ENCODE measurements around the gene FOLR1.

The FOLR1 gene

DNA sequence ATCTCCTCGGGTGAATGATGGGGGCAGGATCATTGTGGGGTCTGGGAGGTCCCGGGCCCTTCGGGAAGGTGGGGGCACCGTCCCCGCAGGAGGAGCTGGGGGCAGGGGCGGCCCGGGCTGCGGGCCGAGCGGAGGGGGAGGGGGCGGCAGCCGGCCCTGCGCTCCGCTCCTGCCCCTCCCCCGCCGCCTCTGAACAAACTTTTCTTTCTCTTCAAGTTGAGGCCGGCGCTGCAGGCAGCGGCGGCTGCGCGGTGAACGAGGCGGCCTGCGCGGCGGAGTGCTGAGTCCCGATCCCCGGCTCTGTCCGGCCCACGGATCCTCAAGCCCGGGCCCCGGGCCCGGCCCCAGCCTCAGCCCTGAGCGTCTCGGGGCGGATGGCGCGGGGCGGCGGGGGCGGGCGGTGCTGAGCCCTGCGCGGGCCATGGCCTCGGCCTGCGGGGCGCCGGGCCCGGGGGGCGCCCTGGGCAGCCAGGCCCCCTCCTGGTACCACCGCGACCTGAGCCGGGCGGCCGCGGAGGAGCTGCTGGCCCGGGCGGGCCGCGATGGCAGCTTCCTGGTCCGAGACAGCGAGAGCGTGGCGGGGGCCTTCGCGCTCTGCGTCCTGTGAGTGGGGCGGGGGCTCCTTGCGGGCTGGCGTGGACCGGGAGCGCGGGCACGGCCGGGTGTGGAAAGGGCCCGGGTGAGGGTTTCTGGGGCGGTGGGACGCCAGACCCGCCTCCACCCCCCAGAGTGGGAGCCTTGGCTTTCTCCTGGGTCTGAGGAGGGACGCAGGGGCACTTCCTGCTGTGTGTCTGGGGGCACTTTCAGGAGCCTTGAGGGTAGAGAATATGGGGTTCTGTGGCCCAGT is 32.8 kb downstream of the FOLR1 start, which contains the start of gene INPPL1:
Gene INPPL1, plus strand, starts transcription at position 204 of the 847 bp plus-strand sequence. Its CDS starts 218 bp downstream, at position 422.
- no peak for DNase-seq

DNA sequence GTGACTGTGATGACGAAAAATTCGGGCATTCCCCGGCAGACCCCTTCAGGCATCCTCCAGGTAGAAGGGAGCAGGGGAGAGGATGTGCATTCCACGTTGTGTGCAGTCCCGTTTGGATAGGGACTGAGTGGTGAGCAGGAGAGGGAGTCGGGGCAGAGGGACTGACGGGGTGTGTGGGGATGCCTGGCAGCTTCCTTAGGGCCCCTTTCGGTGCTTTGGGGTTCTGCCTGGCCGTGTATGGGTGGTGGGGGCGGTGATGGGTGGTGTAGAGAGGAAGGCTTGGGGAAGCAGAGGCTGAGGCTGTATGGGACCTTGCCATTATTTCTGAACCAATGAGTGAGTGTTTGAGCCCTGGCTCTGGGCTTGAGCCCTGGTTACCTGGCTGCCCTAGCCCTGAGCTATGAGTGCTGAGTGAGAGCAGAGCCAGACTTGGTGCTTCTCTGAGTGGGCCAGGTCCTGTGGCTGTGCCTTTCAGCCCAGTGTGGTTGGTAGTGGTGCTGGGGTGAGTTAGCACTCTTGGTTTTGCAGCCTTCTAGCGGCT is 33.5 kb downstream of the FOLR1 start:
- no peak for DNase-seq

DNA sequence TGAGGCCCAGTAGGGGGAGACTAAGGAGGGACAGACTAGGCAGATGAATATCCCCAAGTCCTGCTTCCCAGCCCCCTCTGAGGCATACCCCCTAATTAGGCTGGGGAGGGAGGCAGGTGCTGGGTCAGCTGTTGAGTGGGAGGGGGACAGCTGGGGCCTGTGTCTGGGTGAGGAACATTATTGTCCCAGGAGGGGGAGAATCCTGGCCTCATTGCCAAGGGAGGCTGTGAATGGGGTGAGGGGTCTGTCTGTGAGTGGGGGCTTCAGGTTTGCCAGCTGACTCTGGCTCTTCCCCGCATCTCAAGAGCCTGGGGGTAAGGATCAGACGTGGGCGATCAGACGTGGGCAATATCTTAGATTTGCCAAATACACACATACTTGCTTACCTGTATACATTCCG is 34.8 kb downstream of the FOLR1 start:
- no peak for DNase-seq

DNA sequence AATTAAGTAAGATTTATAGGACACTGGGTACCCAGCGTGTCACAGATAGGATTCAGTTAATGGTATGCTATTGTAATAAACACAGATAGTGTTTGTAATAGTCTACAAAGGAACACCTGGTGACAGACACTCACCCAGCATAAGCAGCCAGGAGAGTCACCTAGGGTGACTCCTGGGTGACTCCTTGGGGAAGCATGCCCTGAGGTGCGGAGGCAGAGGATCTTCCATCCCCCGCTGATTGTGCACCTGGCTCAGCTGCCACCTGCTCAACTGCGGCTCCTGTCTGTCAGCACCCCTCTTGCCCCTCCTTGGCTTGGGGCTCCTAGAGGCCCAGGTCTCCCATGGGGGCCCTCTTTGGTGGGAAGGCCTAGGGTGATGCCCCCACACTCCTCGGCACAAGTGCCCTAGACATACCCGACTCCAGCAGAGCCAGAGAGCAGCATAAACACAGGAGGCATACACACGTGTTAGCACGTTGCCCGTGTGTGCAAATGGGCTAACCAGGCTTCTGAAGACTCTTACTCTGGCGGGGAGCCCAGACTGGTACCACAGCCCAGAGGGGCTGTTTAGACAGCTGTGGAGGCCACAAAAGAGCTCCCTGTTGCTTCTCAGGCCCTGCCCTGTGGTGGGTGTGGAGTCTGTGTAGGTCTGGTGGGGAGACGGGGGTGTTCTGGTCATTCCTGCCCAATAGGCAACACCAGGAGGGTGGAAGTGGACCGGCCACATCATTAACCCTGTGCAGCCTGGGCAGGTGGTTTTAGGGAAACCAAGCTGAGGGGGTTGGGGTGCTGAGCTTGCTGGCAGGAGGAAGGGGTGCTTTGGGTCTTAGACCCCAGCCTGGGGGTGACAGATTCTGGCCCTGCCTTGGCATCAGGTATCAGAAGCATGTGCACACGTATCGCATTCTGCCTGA is 35.6 kb downstream of the FOLR1 start:
- DNase-seq: no peak

DNA sequence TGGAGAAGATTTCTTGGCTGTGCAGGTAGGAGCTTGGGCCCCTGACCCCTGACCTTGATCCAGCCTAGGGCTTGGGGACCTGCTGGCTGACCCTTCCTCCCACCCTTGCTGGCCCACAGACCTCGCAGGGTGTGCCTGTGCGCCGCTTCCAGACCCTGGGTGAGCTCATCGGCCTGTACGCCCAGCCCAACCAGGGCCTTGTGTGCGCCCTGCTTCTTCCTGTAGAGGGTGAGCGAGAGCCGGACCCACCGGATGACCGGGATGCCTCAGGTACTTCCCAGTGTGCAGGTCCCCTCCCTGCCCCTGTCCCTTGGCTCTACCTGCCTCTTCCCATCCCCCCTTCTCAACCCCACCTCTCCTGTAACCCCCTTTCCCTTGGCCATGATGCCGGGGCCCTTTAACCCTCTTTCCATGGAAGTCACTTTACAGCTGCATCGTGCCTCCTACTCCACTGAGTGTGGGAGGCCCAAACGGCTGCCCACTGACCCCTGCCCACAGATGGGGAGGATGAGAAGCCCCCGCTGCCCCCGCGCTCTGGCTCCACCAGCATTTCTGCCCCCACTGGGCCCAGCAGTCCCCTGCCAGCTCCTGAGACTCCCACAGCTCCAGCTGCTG is 36.4 kb downstream of the FOLR1 start:
- DNase-seq: no peak

DNA sequence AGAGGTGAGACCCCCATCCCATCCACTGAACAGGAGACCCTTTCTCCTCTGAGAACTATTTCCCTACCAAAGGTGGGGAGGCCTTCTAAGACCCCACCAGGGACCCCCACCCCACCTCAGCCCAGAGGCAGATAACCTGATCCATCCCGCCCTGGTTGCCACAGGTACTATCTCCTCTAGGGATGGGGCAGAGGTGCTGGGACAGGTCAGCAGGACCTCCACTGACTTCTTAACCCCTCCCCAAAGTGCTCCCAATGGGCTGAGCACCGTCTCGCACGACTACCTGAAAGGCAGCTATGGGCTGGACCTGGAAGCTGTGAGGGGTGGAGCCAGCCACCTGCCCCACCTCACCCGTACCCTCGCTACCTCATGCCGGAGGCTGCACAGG is 36.9 kb downstream of the FOLR1 start:
- no peak for DNase-seq

DNA sequence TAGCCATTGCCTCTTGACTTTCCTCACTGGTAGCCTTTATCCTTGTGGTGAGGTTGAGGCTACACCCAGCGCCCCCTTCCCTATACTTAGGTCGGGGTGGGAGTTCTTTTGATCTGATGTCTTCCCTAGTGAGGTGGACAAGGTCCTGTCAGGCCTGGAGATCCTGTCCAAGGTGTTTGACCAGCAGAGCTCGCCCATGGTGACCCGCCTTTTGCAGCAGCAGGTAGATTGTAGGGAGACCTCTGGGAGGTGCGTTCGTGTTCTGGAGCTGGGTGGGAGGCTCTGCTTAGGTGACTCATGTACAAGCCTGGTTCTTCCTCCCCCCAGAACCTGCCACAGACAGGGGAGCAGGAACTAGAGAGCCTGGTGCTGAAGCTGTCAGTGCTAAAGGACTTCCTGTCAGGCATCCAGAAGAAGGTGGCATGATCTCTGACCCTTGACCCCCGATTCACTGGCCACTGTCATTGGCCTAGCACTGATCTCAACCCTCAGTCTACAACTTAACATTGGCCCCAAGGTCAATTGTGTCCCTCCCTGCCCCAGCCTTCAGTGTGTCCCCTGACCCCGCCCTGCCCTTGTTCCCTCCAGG is 37.5 kb downstream of the FOLR1 start:
- no peak for DNase-seq

DNA sequence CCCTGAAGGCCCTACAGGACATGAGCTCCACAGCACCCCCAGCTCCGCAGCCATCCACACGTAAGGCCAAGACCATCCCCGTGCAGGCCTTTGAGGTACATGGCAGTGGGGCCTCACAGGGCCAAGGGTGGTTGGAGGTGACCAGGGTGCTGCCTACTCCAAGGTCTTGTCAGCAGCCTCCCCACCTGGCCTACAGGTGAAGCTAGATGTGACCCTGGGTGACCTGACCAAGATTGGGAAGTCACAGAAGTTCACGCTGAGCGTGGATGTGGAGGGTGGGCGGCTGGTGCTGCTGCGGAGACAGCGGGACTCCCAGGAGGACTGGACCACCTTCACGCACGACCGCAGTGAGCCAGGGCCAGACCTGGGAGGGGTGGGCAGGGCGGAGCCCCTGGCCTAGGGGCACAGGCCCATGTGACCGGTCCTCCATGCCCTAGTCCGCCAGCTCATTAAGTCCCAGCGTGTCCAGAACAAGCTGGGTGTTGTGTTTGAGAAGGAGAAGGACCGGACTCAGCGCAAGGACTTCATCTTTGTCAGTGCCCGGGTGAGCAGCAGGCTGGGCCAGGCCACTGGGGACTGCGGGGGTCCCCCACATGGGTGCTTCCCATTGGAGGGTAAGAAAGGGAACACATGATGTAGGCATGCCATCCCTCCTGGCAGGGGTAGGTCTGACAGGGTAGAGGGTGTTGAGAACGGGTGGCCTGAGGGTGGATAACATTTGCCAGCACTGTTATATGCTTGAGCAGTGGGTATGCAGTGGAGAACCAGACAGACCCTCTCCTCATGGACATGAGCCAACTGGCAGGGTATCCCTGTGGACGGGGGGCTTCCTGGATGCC is 38.2 kb downstream of the FOLR1 start:
- no peak for DNase-seq

DNA sequence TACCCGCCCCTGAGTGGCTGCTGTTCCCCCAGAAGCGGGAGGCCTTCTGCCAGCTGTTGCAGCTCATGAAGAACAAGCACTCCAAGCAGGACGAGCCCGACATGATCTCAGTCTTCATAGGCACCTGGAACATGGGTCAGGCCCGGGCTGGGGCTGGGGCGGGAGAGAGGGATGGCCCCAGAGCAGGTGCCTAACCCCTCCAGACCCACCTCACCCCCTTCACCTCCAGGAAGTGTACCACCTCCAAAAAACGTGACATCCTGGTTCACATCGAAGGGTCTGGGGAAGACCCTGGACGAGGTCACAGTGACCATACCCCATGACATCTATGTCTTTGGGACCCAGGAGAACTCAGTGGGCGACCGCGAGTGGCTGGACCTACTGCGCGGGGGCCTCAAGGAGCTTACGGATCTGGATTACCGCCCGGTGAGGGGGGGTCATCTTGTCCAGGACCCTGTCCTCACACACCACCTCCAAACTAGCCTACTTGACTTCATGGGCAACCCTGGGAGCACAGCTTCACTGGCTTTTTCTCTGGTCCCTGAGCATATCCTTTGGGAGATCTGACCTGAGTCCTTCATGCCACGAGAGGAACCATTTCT is 38.9 kb downstream of the FOLR1 start:
- no peak for DNase-seq

DNA sequence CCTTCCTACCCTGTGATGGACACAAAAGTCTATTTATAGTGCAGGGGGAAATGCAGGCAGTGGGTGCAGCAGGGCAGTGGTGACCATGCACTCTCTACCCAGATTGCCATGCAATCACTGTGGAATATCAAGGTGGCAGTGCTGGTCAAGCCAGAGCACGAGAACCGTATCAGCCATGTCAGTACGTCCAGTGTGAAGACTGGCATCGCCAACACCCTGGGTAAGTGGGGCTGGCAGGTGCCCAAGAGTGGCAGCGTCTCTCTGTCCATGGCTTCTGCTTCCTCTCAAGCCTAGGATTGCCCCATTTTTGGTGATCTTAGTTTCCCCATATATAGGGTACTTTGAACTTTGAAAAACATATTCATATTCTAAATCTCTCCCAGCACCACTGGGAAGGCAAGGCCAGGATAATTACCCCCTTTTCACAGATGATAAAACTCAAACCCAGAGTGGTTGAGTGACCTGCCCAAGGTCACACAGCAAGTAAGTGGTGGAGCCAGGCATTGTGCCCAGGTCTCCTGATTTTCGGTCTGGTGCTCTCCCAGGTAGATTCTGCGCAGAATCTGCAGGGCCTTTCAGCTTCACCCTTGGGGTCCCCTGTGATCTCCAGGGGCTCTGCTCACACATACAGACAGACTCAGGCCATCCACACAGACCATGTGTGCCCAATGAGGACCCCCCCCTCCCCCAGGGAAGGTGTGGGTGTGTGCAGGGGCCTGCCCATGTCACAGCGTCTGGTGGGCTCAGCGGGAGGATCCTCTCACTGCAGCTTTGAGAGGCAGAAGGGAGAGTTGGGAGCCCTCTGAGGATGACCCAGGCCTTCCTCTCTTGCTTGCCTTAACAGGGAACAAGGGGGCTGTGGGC is 39.7 kb downstream of the FOLR1 start:
- no peak for DNase-seq

DNA sequence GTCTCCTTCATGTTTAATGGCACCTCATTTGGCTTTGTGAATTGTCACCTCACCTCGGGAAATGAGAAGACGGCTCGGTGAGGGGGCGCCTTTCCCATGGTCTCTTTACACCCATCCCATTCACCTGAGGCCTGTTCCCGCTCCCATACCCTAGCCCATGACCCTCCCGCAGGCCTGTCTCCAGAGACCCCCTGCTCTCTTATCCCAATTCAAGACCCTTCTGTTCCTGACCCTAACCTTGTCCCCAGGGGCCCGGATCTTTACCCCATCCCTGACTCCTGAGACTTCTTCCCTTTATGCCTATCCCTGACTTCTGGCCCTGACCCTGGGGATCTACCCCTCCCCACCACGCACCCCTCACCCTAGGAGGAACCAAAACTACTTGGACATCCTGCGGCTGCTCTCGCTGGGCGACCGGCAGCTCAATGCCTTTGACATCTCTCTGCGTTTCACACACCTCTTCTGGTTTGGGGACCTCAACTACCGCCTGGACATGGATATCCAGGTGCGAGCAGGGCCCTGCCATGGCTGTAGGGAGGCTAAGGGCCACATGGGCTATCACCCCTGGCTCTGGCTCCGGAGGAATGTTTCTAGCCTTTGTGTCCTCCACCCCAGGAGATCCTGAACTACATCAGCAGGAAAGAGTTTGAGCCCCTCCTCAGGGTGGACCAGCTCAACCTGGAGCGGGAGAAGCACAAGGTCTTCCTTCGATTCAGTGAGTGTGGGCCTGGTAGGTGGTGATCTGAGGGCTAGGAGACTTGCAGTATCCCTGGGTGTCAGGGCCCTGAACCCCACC is 40.5 kb downstream of the FOLR1 start:
- DNase-seq: no peak

DNA sequence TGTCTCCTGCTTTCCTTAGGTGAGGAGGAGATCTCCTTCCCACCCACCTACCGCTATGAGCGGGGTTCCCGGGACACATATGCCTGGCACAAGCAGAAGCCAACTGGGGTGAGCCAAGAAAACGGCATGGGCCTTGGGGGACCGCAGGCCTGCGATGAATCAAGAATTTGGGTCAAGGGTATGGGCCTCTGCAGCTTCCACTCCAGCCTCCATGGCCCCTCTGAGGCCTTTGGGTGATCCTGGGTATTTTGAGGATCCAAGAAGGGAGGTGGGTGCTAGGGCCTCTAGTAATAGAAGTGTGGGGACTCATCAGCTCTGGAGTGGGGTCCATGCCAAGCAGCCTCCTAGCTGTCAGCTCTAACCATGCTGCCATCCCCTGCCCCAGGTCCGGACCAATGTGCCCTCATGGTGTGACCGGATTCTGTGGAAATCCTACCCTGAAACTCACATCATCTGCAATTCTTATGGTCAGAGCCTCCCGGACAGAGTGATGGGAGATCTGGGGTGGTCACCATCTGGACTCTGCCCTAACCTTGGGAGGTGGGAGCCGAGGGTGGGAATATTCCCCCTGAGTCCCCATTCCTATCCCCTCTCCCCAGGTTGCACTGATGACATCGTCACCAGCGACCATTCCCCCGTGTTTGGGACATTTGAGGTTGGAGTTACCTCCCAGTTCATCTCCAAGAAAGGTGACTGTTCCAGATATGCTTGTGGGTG is 41.3 kb downstream of the FOLR1 start:
- DNase-seq: no peak

DNA sequence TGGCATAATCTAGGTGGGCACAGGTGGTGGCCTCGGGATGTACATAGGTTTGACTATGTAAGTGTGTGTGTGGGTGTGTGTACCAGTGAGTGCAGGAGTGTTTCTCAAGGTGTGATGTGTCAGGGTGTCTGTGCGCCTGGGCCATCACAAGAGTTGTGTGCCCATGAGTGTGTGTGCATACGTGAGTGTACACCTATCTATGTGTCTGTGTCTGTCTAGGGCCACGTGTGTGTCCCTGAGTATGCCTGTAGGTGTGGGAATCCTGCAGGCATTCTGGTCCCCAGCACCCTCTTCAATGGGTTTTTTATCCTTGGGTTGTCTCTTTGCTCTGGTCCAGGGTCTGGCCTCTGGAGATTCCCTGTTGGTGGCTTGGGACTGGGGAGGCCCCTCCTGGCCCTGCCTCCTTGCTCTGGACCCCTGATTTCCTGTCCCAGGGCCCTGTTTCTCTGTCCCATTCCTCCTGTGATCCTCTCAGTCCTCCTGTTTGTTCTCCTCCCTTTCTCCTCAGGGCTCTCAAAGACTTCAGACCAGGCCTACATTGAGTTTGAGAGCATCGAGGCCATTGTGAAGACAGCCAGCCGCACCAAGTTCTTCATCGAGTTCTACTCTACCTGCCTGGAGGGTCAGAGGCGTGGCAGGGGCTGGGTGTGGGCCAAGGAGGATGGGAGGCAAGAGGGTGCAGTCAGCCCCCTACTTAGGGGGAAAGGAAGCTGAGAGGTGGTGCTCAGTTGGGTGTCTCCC is 42.0 kb downstream of the FOLR1 start:
- no peak for DNase-seq

DNA sequence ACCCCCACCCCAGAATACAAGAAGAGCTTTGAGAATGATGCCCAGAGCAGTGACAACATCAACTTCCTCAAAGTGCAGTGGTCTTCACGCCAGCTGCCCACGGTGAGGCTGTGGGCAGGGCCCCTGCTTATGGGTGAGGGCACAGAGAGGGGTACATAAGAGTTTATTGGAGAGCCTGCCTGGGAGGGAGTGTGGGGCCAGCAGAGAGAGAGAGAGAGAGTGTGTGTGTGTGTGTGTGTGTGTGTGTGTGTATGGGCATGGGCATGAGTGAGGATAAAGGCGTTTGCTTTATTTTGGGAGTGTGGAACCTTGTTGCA is 42.5 kb downstream of the FOLR1 start:
- DNase-seq: no peak

DNA sequence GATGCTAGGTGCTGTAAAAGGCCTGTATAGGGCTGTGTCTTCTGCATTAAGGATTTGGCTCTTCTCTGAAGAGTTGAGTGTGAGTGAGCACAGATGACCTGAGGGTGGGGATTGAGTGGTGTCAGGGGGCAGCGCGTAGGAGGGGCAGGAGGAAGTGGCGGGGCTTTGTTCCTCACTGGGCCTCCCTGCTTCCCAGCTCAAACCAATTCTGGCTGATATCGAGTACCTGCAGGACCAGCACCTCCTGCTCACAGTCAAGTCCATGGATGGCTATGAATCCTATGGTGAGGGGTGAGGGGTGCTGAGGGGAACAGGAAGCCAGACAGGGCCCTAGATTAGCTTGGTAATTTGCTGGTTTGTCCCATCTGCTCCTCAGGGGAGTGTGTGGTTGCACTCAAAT is 43.0 kb downstream of the FOLR1 start:
- DNase-seq: no peak

DNA sequence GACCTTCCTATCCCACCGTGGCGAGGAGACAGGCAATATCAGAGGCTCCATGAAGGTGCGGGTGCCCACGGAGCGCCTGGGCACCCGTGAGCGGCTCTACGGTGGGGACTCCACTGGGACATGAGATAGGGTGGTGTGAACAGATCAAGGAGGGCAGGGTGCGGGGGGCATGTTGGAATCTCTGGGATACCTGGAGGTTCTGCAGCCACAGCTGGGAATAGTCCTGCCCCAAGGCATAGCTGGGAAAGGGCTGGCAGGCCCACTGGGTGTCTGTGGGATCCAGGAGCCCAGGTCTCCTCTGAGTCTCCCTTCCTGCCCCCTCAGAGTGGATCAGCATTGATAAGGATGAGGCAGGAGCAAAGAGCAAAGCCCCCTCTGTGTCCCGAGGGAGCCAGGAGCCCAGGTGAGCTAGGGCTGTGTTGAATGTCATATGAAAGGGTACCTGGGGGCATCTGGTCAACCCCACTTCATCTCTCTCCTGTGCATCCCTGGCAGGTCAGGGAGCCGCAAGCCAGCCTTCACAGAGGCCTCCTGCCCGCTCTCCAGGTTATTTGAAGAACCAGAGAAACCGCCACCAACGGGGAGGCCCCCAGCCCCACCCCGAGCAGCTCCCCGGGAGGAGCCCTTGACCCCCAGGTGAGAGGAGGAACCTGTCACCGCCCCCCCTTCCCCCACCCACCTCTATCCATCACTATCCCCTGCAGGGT is 43.6 kb downstream of the FOLR1 start:
- no peak for DNase-seq

DNA sequence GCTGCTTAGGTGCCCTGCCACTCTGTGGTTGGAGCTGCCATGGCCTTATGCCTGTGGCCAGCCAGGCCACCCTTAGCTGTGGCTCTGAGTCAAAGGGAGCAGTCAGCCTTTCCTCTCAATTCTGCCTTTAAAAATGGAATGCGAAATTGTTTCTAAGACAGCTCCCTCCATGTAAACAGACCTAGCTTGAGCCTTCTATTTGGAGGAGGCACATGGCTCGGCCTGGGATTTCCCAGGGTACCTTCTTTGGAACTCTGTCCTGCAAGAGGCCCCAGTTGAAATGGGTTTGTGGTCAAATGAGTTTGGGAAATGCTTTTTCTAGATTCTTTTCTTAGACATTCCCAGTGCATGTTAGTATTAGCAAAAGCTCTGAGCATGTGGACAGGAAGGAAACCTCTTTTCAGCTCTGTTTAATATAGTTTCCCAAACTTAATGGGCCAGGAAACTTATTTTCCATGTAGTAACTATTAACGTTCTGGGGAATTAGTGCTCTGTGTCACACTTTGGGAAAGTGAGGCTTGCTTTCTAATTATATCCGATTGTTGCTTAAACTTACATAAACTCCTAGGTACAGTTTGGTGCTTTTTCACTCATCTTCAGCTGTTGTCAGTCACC is 44.2 kb downstream of the FOLR1 start:
- DNase-seq: no peak

Measured in GOT3 (cell line).